HepG2 (cell line): Measurements from ENCODE around the gene SINHCAF. TPM values are rescaled to one million over a fixed set of nuclear protein-coding genes. Genes with fewer than 3 reads are reported as not detected.

Experiments used
- ATAC-seq: fragments of 200-7000 bp; cut with Tn5 transposase; 3 replicates; pipeline ENCODE4 v1.9.1; 2020; ENCODE audit warnings: mild to moderate bottlenecking, moderate library complexity
- BruUV-seq: library from RNA; stranded (reverse); fragments of 400-500 nt; replicated peaks from 2 replicates; lab custom pipeline; 2021; lab: Mats Ljungman, UMichigan
- CTCF ChIA-PET: fragments of 300-600 bp; formaldehyde crosslinking; extraction: SDS; loops from one replicate; lab custom pipeline; 2021; ENCODE audit warnings: low total read pairs, inconsistent platforms, low intra/inter-chr PET ratio; lab: Yijun Ruan, JAX
- POLR2A ChIA-PET: fragments of 350-600 bp; sonication (Branson Sonifier 250); formaldehyde crosslinking; loops from one replicate; lab custom pipeline; 2020; ENCODE audit warnings: antibody characterized with exemption, inconsistent platforms; lab: Yijun Ruan, JAX
- DNase-seq: peaks from one replicate; pipeline ENCODE4 v3.0.0-alpha.2; 2015; ENCODE audit warnings: low spot score
- FAIRE-seq: peaks from 3 replicates; lab custom pipeline; 2011; peaks lifted over from hg19 to GRCh38; lab: Jason Lieb, UNC
- H2AFZ ChIP-seq: one replicate; pipeline ENCODE4 v1.6.1; 2011; ENCODE audit warnings: low read length, inconsistent platforms
- H3K27ac ChIP-seq: fragments of 300-600 bp; 3 replicates; pipeline ENCODE4 v1.8.0; 2011; ENCODE audit warnings: mixed run types, mild to moderate bottlenecking, mixed read lengths, low read length, inconsistent platforms; ENCODE audit not compliant: insufficient read depth; ENCODE audit errors: extremely low read length
- H3K27me3 ChIP-seq, 2 experiments: fragments of 200-600 bp in 1 of 2; 2 replicates in 1 of 2; 3 replicates in 1 of 2; pipeline versions ENCODE4 v1.6.0 to v1.8.0; 2011; ENCODE audit warnings: low read length in 2 of 2, mild to moderate bottlenecking in 2 of 2, moderate library complexity in 2 of 2, inconsistent platforms in 1 of 2; ENCODE audit not compliant: insufficient read depth in 2 of 2, control insufficient read depth in 1 of 2
- H3K36me3 ChIP-seq, 2 experiments: fragments of 200-600 bp in 1 of 2; replicated peaks in 1 of 2; 2 replicates in 1 of 2; 3 replicates in 1 of 2; pipeline versions ENCODE4 v1.5.1 to v1.8.0; 2011; ENCODE audit warnings: low read length in 2 of 2, inconsistent platforms in 1 of 2; ENCODE audit not compliant: insufficient read depth in 2 of 2, control insufficient read depth in 1 of 2
- H3K4me1 ChIP-seq: 2 replicates; pipeline ENCODE4 v1.5.1; 2012; ENCODE audit warnings: low read length, inconsistent platforms; ENCODE audit not compliant: insufficient read depth
- H3K4me2 ChIP-seq: 2 replicates; pipeline ENCODE4 v1.6.0; 2011; ENCODE audit warnings: low read depth, low read length, inconsistent platforms
- H3K4me3 ChIP-seq, 3 experiments: fragments of 200-600 bp in 1 of 3; sonication (generic), shearing (Covaris generic) in 1 of 3; replicated peaks in 1 of 3; 2 replicates each; pipeline ENCODE4 v1.5.1; 2011 to 2016; ENCODE audit warnings: low read length in 3 of 3, inconsistent platforms in 2 of 3, low read depth in 2 of 3, mild to moderate bottlenecking in 2 of 3, control low read depth in 1 of 3, mixed read lengths in 1 of 3; ENCODE audit not compliant: insufficient read depth in 1 of 3
- H3K79me2 ChIP-seq: one replicate; pipeline ENCODE4 v1.6.1; 2011; ENCODE audit warnings: low read length, inconsistent platforms; ENCODE audit not compliant: insufficient read depth
- H3K9ac ChIP-seq: 2 replicates; pipeline ENCODE4 v1.6.0; 2011; ENCODE audit warnings: mild to moderate bottlenecking, low read depth, low read length, inconsistent platforms; ENCODE audit not compliant: insufficient read depth
- H3K9me3 ChIP-seq: 2 replicates; pipeline ENCODE4 v1.5.1; 2012; ENCODE audit warnings: mild to moderate bottlenecking, low read length
- H4K20me1 ChIP-seq: 2 replicates; pipeline ENCODE4 v1.6.0; 2011; ENCODE audit warnings: inconsistent platforms, mild to moderate bottlenecking, low read length, moderate library complexity; ENCODE audit not compliant: insufficient read depth
- NFYC ChIP-seq: IDR thresholded peaks from 2 replicates; pipeline ENCODE4 v1.6.1; 2016; ENCODE audit warnings: missing genetic modification reagents, missing compliant biosample characterization
- TOE1 ChIP-seq: sonication (generic); formaldehyde crosslinking; IDR thresholded peaks from 2 replicates; pipeline ENCODE4 v1.4.0; 2020; ENCODE audit warnings: mild to moderate bottlenecking, missing genetic modification reagents
- ZKSCAN1 ChIP-seq: fragments of 150-350 bp; IDR thresholded peaks from 2 replicates; pipeline ENCODE4 v1.6.1; 2014; ENCODE audit warnings: low read length
- ZNF101 ChIP-seq: sonication (generic); formaldehyde crosslinking; IDR thresholded peaks from 2 replicates; pipeline ENCODE4 v1.4.0; 2020; ENCODE audit warnings: mild to moderate bottlenecking, low read depth, missing genetic modification reagents, borderline replicate concordance
- WGBS: methylation state at CpG from one replicate; pipeline ENCODE4 v1.1.6; 2017; ENCODE audit warnings: low lambda C conversion rate; 5-methylcytosine and 5-hydroxymethylcytosine counted together
- in situ Hi-C: cut with HindIII; loops from 2 replicates; pipeline ENCODE4 v1.10.0; 2017; ENCODE audit warnings: low pct_unique_long_range_greater_than_20kb; ENCODE audit not compliant: extremely low pct_ligation_motif_present
- intact Hi-C: fragments of 100-400 bp; cut with micrococcal nuclease; formaldehyde crosslinking; loops from one replicate; pipeline ENCODE4 v1.10.0; 2022; ENCODE audit not compliant: unreplicated experiment
- polyA plus RNA-seq, 8 experiments: library from polyadenylated mRNA; depleted of rRNA in 3 of 8; stranded (reverse) in 7 of 8; unstranded in 1 of 8; fragments of >200 nt; fragmentation: Illumina TruSeq in 4 of 8; extraction: Trizol in 4 of 8; gene quantifications; 2 replicates each; pipeline versions ENCODE4 v1.2.1 to v1.2.3, GENCODE V29; 2011 to 2016; ENCODE audit warnings: low read depth in 4 of 8, missing spikeins in 1 of 8, mixed read lengths in 1 of 8; ENCODE audit not compliant: insufficient read depth in 1 of 8
- total RNA-seq, 5 experiments: library from RNA; depleted of rRNA; stranded (reverse); fragments of >200 nt; fragmentation: Illumina TruSeq; extraction: Trizol; gene quantifications; 2 replicates each; pipeline ENCODE4 v1.2.3, GENCODE V29; 2016; ENCODE audit warnings: low read depth in 1 of 5

Gene SINHCAF
- total and polyA plus RNA-seq, 2 of the 13 experiments (the other 11 are each of a cell fraction or from before 2014, with no cell fraction given), result 54.6 to 97.8 TPM

- BruUV-seq, result no TSS peak
- ChIA-PET POLR2A (no interaction called here), CTCF (no interaction called here)
- no peaks in the 10 kb centered on the region for H3K9me3 ChIP-seq
- H3K9ac ChIP-seq, result no peak overlapping the region
- TF ChIP-seq ZKSCAN1 (peak; percentile 65; the same call in 1 of the 2 replicates), ZNF101 (CRISPR knock-in tag) (no peak)
- H4K20me1 ChIP-seq, result peaks cover 73% of the 10 kb centered on the region
- peak overlapping the region; percentile 91 for H3K4me2 ChIP-seq
- H3K79me2 ChIP-seq, result peaks cover 95% of the 10 kb centered on the region
- FAIRE-seq (no peak), ATAC-seq (no peak), DNase-seq (no peak)
- no peak overlapping the region for H3K27ac ChIP-seq
- no peaks in the 10 kb centered on the region; a peak in 1 of 5 replicates for H3K27me3 ChIP-seq
- in situ Hi-C loops (no loop called here), intact Hi-C loops (no loop called here)
- WGBS, result 63% methylated on average over 4 of the region's 4 CpGs
- H3K36me3 ChIP-seq, result no peaks in the 10 kb centered on the region; a peak in 1 of 5 replicates
- no peak overlapping the region for H2AFZ ChIP-seq
- H3K4me1 ChIP-seq, result peaks cover 66% of the 10 kb centered on the region
- no peak overlapping the region; a peak in 1 of 6 replicates for H3K4me3 ChIP-seq
These were observed 4.6 kb downstream of the SINHCAF start for GRCh38 chr12:31321186-31321896.

- in situ Hi-C loops, result no loop called here
- intact Hi-C loops, result no loop called here
- Histone ChIP-seq H3K9me3 (no peaks in the 10 kb centered on the region), H3K9ac (no peak overlapping the region), H2AFZ (no peak overlapping the region), H3K4me1 (peaks cover 80% of the 10 kb centered on the region), H3K27ac (no peak overlapping the region), H4K20me1 (peaks cover 98% of the 10 kb centered on the region), H3K36me3 (peaks cover 2% of the 10 kb centered on the region in 2 experiments; a peak in 2 of 5 replicates), H3K4me2 (0 out of 2 replicates have a peak overlapping the region, but pooled peaks have one; percentile 0), H3K79me2 (peaks cover 99% of the 10 kb centered on the region), H3K27me3 (no peaks in the 10 kb centered on the region)
- no peak for ATAC-seq
- 90% methylated on average over 2 of the region's 2 CpGs for WGBS
- POLR2A ChIA-PET, result no interaction called here
- CTCF ChIA-PET, result no interaction called here
- BruUV-seq, result no TSS peak
- no peak for FAIRE-seq
- DNase-seq, result no peak
- TF ChIP-seq TOE1 (CRISPR knock-in tag) (0 out of 2 replicates have a peak, but pooled peaks have one; percentile 5), NFYC (CRISPR knock-in tag) (no peak)
- TF ChIP-seq, all 625 proteins: peak for 1
- H3K4me3 ChIP-seq, result no peak overlapping the region
These were observed 7.2 kb downstream of the SINHCAF start for GRCh38 chr12:31318657-31319269.
